K562 (cell line): ENCODE measurements around the gene ATOH8. TPM values are rescaled to one million over a fixed set of nuclear protein-coding genes. Genes with fewer than 3 reads are reported as not detected.

Source experiments
- ATAC-seq: fragments of 200-7000 bp; cut with Tn5 transposase; 3 replicates; pipeline ENCODE4 v1.9.1; 2020; ENCODE audit warnings: moderate library complexity
- BruUV-seq: library from RNA; stranded (reverse); fragments of 400-500 nt; replicated peaks from 2 replicates; lab custom pipeline; 2021; lab: Mats Ljungman, UMichigan
- CTCF ChIA-PET: fragments of 300-600 bp; formaldehyde crosslinking; extraction: SDS; loops from one replicate; lab custom pipeline; 2021; ENCODE audit warnings: low intra/inter-chr PET ratio; lab: Yijun Ruan, JAX
- POLR2A ChIA-PET: fragments of 300-600, 350-650 bp; sonication (Branson Sonifier 250); formaldehyde crosslinking; extraction: SDS; loops from one replicate; lab custom pipeline; 2021; ENCODE audit warnings: antibody characterized with exemption, inconsistent platforms; lab: Yijun Ruan, JAX
- DNase-seq, 4 experiments: peaks; one replicate each; pipeline versions ENCODE4 v3.0.0 to v3.0.0-alpha.2; 2011 to 2018; ENCODE audit warnings: low spot score in 3 of 4, mixed read lengths in 3 of 4; ENCODE audit errors: extremely low read depth in 1 of 4
- FAIRE-seq: peaks from 2 replicates; lab custom pipeline; 2011; peaks lifted over from hg19 to GRCh38; lab: Jason Lieb, UNC
- H2AFZ ChIP-seq: 2 replicates; pipeline ENCODE4 v1.6.0; 2011; ENCODE audit warnings: low read depth, low read length, control low read depth, inconsistent platforms
- H3K27ac ChIP-seq: fragments of 200-600 bp; 3 replicates; pipeline ENCODE4 v1.8.0; 2011; ENCODE audit warnings: low read depth, mild to moderate bottlenecking, control low read depth, inconsistent platforms, low read length, moderate library complexity, mixed read lengths; ENCODE audit errors: extremely low read depth
- H3K27me3 ChIP-seq, 2 experiments: fragments of 300-600 bp in 1 of 2; 2 replicates in 1 of 2; 3 replicates in 1 of 2; pipeline versions ENCODE4 v1.6.0 to v1.8.0; 2011; ENCODE audit warnings: inconsistent platforms in 2 of 2, low read length in 2 of 2, mild to moderate bottlenecking in 1 of 2, mixed read lengths in 1 of 2, moderate library complexity in 1 of 2; ENCODE audit not compliant: control insufficient read depth in 2 of 2, insufficient read depth in 2 of 2
- H3K36me3 ChIP-seq: fragments of 300-600 bp; 3 replicates; pipeline ENCODE4 v1.8.0; 2011; ENCODE audit warnings: mild to moderate bottlenecking, low read length, inconsistent platforms; ENCODE audit not compliant: control insufficient read depth, insufficient read depth
- H3K4me1 ChIP-seq, 2 experiments: fragments of 200-600 bp in 1 of 2; replicated peaks in 1 of 2; 2 replicates in 1 of 2; 3 replicates in 1 of 2; pipeline versions ENCODE4 v1.5.1 to v1.8.0; 2011; ENCODE audit warnings: inconsistent platforms in 2 of 2, low read length in 2 of 2, mild to moderate bottlenecking in 1 of 2, mixed read lengths in 1 of 2, moderate library complexity in 1 of 2; ENCODE audit not compliant: control insufficient read depth in 2 of 2, insufficient read depth in 2 of 2
- H3K4me2 ChIP-seq: 2 replicates; pipeline ENCODE4 v1.6.1; 2011; ENCODE audit warnings: low read length, control low read depth, inconsistent platforms, mixed read lengths; ENCODE audit not compliant: insufficient read depth
- H3K4me3 ChIP-seq: fragments of 200-600 bp; sonication (generic), shearing (Covaris generic); 2 replicates; pipeline ENCODE4 v1.5.1; 2016; ENCODE audit warnings: control low read depth, inconsistent platforms
- H3K79me2 ChIP-seq: fragments of 200-600 bp; 3 replicates; pipeline ENCODE4 v1.8.0; 2011; ENCODE audit warnings: low read length, inconsistent platforms; ENCODE audit not compliant: control insufficient read depth, insufficient read depth
- H3K9ac ChIP-seq, 2 experiments: 2 replicates each; pipeline versions ENCODE4 v1.6.0 to v1.6.1; 2011; ENCODE audit warnings: low read depth in 2 of 2, low read length in 2 of 2, control low read depth in 1 of 2, inconsistent platforms in 1 of 2, mild to moderate bottlenecking in 1 of 2, mixed read lengths in 1 of 2; ENCODE audit not compliant: insufficient read depth in 1 of 2
- H3K9me1 ChIP-seq: one replicate; pipeline ENCODE4 v1.6.0; 2011; ENCODE audit warnings: inconsistent platforms, mild to moderate bottlenecking, low read length, moderate library complexity; ENCODE audit not compliant: control insufficient read depth, insufficient read depth
- H3K9me3 ChIP-seq: replicated peaks from 2 replicates; pipeline ENCODE4 v1.5.1; 2011; ENCODE audit warnings: low read depth, low read length, inconsistent platforms; ENCODE audit not compliant: control insufficient read depth, insufficient read depth
- H4K20me1 ChIP-seq: replicated peaks from 2 replicates; pipeline ENCODE4 v1.6.1; 2011; ENCODE audit warnings: low read length, inconsistent platforms, mixed read lengths; ENCODE audit not compliant: control insufficient read depth, insufficient read depth
- DPF2 ChIP-seq: fragments of 450-650 bp; IDR thresholded peaks from 2 replicates; pipeline ENCODE4 v1.6.1; 2016
- WGBS: fragments of 100-300 bp; shearing (Covaris generic); methylation state at CpG from one replicate; pipeline ENCODE4 v1.1.6; 2016; ENCODE audit warnings: low coverage, mixed read lengths; ENCODE audit not compliant: insufficient coverage; ENCODE audit errors: missing lambda C conversion rate; 5-methylcytosine and 5-hydroxymethylcytosine counted together
- in situ Hi-C: fragments of 300-500 bp; cut with MboI; formaldehyde crosslinking; loops from 4 replicates; pipeline ENCODE4 v1.15.0; 2018; ENCODE audit warnings: inconsistent platforms, mixed read lengths
- intact Hi-C: fragments of 100-400 bp; cut with micrococcal nuclease; formaldehyde crosslinking; loops from 2 replicates; pipeline ENCODE4 v1.14.2; 2022
- polyA plus RNA-seq, 8 experiments: library from polyadenylated mRNA; depleted of rRNA in 4 of 8; stranded (reverse) in 5 of 8; unstranded in 3 of 8; fragments of >200 nt; fragmentation: Nextera tagmentation in 2 of 8; fragmentation: Illumina TruSeq in 1 of 8; extraction: Ambion mirVana in 2 of 8; extraction: Trizol in 1 of 8; gene quantifications; 2 replicates each; pipeline versions ENCODE4 v1.2.1 to v1.2.3, GENCODE V29; 2011 to 2014; ENCODE audit warnings: inconsistent platforms in 1 of 8, missing spikeins in 1 of 8
- total RNA-seq, 7 experiments: library from RNA; depleted of rRNA in 6 of 7; stranded (reverse); fragments of >200 nt in 6 of 7; fragmentation: Illumina TruSeq in 2 of 7; extraction: Trizol in 2 of 7; gene quantifications; 2 replicates each; pipeline versions ENCODE4 v1.2.1 to v1.2.3, GENCODE V29; 2011 to 2021; ENCODE audit warnings: low replicate concordance in 1 of 7

Gene ATOH8
- total and polyA plus RNA-seq, 9 of the 15 experiments (the other 6 are each of a cell fraction or from before 2014, with no cell fraction given), result not detected

- WGBS, result 2% methylated on average over 5 of the region's 7 CpGs
- intact Hi-C loops, result loop anchor here (10.0 kb wide), 1 partner anchor 139 kb away; no protein-coding TSS in a partner anchor
- Histone ChIP-seq H3K4me3 (no peak overlapping the region), H2AFZ (no peak overlapping the region), H3K27me3 (peaks cover 21 to 50% of the 10 kb centered on the region in 2 experiments; a peak in 4 of 5 replicates), H3K4me1 (peaks cover 6 to 9% of the 10 kb centered on the region in 2 experiments; a peak in 4 of 5 replicates), H3K27ac (no peak overlapping the region), H3K9me1 (no peaks in the 10 kb centered on the region), H3K36me3 (no peaks in the 10 kb centered on the region), H3K9ac (no peak overlapping the region), H3K9me3 (no peaks in the 10 kb centered on the region), H3K79me2 (no peaks in the 10 kb centered on the region), H3K4me2 (no peak overlapping the region), H4K20me1 (peaks cover 10% of the 10 kb centered on the region)
- BruUV-seq, result no TSS peak
- in situ Hi-C loops, result loop anchor here (5.0 kb wide), 1 partner anchor 76 kb away; no protein-coding TSS in a partner anchor
- ATAC-seq (no peak), FAIRE-seq (no peak), DNase-seq (no peak)
- POLR2A ChIA-PET, result interaction anchor here (1.5 kb wide), 1 partner anchor 10 kb away, joined by 3 read pairs; no protein-coding TSS in a partner anchor
- TF ChIP-seq DPF2, result no peak
- CTCF ChIA-PET, result interaction anchor here (0.6 to 2.8 kb wide), 5 partner anchors 12 to 131 kb away, joined by 3 to 42 read pairs (median 3); no protein-coding TSS in a partner anchor
These were observed 59.6 kb downstream of the ATOH8 start for GRCh38 chr2:85813211-85813981.
